Erythroblast (primary cell): ENCODE data around the gene COL5A1.

Source experiments
- GATA1 ChIP-seq: IDR thresholded peaks from 2 replicates; pipeline ENCODE4 v1.6.1; 2011; ENCODE audit warnings: low read depth, mild to moderate bottlenecking, control low read depth, low read length, moderate library complexity
- POLR2A ChIP-seq: IDR thresholded peaks from 2 replicates; pipeline ENCODE4 v1.6.1; 2011; ENCODE audit warnings: mild to moderate bottlenecking, low read length

- TF ChIP-seq POLR2A (no peak), GATA1 (no peak)
These were observed 44.2 kb downstream of the COL5A1 start for GRCh38 chr9:134685784-134686183.
